Medulla oblongata (tissue), 1 donor: ENCODE measurements around the gene RPS15A.
A peak's percentile ranks its signal among the peaks of the same experiment; 100 is the strongest.
"Not testable (repeated sequence)": the region's sequence is repeated elsewhere in the genome, so short reads cannot be mapped to it uniquely, and the experiment has no call there.

Source experiments
- DNase-seq: peaks from one replicate; pipeline ENCODE4 v3.0.0-alpha.2; 2015; ENCODE audit errors: extremely low spot score

RPS15A gene

DNA sequence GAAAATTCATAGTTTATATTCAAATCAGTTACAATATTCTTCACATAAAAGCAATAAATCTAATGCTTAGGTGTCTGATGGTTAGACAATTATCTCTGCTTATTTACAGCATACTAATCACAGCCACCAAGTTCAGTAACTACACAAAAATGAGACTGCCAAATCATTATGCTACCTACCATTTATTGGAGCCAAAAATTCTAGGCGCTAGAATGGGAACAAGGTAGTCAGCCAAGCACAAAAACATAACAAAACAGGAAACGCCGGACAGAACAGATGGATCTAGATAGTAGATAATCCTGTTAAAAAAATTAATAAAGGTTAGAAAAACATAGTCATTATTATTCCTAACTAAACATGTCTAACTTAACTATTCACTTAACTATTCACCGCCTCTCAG is 7.6 kb upstream of the RPS15A start:
- DNase-seq = no peak

DNA sequence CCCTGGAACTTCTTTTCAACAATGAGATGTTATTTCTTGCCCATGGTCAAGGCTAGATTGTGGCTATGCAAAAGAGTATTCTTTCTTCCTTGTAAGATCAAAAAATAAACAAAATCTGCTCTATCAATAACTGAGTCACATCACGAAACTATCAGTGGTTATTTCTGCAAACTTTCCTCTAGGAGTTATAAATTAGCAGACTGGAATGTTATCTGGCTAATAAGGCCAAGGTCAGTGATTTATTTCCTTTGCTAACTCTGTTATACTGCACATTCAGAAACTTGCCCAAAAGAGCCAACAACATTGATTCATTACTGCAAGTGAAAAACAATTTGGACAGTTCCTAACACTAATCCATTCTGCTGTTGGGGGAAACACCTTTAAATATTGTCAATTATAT is 6.2 kb upstream of the RPS15A start:
- no peak for DNase-seq

DNA sequence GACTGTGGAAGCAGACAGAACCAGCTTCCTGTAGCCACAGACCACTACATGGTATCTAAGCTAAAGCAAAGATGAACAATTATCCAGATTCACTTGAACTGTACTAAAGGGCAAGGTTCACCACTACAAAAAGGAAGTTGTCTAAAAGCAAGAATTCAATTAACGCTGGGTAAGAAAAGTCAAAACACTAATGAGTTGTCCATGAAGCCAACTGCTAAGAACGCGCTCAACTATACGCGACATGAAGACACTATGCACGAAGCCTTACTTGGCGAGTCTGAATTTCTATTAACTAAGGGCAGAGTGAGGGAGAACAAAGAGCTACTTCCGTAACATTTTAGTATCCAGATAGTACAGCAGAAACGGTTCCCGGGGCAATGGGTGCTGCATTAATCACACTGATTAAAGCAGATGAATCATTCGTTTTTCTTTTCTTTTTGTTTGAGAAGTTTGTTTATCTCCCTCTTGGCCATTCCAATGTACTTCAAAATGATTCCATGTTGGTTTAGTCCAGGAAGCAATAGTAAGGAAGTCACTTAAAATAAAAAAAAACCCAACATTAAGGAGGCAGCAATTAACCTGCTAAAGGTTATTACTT is 2.8 kb upstream of the RPS15A start:
- no peak for DNase-seq

DNA sequence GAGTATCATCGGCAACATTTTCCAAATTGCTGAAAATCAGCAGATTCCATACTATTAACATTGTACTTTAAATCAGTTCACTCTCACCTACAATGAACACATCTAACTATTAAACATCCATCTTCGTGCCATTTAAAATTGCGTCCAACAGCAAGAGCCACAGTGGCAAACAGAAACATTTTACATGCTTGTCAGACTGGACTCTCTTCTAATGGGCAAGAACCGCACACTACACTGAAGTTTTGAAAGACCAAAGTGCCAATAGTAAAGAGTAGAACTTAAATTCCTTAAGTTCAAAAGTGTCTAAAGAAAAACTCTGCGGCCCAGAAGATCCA is 652 bp downstream of the RPS15A start:
- DNase-seq = peak; percentile 28

DNA sequence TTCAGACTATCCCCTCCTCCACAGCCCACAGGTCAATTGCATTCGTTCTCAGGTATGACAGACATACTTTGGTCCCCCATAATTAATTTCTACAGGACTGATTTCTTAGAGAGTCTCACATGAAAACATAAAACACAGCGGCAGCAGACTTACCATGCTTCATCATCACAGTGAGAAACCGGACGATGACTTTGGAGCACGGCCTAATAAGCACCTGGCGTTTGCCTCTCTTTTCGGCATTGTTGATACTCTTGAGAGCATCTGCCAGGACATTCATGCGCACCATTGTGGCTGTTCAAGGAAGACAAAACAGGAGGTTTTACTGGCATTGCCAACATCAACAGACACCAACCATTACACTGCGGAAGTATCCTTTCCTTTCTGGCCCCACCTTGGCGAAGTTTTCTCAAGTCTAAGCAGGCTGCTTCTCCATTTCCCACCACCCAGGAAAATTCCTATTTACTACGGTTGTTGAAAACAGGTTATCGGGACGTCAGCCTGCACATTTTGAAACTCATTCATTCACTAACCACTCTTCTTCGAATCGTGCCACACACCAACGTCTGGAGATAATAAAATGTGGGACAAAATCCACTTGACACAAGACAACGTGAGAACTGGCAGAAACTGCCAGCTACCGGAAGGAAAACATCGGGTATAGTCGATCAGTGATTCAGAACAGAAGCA is 1.2 kb downstream of the RPS15A start:
- no peak for DNase-seq

DNA sequence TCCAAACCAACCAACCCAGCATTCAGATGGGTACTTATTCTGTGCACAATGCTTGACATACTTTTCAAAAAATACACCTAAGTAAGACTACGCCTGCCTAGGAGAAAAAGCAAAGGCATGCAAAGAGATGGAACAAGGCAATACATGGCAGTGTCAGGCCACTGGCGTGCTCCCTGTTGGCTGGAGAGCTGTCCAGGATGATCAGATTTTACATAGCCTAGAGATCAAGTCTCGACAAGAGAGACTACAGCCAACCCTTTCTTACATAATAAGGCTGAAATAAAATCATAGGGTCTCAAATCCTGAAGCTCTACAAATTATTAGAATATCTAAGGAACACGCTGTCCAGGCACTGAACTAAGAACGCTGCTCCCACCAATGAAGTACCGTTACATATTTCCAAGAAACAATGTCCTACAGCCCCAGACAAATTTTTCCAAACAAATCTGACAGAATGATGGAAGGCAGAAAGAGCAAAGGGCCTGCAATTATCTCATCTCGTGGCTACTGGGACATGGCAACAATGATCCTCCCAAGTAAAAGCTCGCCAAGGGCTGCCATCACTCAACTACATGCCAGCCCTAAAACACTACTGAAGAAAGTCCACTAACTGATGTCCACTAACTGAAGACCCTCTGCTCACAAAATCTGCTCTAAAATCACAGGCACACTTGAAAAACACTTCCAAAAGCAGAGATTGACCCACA is 5.1 kb downstream of the RPS15A start:
- no peak for DNase-seq

DNA sequence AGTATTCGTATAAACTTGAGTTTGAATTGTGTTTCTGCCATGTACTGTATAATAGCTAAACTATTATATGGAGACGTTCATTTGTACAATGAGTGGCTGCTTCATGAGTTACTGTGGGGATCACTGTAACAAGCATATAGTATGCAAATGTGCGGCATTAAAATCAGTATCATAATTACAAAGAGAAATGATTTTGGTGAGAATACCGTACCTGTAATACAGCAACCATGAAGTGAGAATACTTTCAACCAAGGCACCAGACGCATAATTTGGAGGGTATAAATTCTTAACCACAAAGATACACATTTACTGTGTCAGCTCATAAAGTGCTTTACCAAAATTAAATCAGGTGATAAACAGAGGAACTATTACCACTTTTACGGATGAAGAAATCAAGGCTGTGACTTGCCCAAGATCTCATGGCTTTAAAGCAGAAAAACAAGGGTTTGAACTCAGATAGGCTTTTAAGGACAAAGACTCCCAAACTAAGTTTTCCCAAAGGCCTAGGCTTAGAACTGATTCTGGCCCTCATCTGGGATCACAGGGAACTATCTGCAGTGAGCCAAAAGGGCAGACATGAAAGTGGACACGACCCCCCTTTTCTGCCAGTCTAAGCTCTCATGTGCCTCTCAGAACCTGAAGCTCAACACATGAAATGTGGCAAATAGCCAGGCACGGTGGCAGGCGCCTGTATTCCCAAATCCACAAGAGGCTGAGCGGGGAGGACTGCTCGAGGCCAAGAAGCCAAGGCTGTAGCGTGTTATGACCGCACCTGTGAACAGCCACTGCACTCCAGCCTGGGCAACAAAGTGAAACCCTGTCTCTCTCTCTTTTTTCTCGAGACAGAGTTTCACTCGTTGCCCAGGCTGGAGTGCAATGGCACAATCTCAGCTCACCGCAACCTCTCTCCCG is 6.4 kb downstream of the RPS15A start:
- no peak for DNase-seq

DNA sequence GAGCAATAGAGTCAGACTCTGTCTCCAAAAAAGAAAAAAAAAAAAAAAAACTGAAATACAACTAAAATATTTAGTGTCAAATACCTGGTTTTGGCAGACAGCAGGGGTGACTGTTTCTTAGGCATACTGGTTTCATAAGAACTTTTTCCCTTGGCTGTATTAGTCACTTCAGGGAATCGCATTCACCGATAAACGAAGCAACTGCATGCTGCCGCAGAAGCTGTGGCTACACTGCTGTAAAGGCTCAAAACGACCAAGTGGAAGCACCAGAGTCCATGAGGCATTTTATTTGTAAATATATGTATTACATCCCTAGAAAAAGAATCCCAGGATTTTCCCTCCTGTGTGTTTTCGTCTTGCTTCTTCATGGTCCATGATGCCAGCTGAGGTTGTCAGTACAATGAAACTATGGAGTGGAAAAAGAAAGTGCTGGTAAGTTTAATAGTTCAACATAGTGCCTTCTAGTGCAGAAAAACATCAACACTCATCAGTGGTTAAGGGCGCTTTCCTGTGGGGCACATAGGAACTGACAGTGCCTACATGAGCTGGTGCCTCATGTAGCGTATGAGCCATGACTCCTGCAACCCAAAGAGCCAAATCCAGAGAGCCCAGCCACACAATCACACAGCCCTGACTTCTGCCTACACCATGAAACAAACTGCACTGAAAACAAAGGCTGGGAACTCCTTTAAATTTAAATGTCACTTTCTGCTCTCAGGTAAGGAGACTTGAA is 7.3 kb downstream of the RPS15A start:
- DNase-seq = no peak

DNA sequence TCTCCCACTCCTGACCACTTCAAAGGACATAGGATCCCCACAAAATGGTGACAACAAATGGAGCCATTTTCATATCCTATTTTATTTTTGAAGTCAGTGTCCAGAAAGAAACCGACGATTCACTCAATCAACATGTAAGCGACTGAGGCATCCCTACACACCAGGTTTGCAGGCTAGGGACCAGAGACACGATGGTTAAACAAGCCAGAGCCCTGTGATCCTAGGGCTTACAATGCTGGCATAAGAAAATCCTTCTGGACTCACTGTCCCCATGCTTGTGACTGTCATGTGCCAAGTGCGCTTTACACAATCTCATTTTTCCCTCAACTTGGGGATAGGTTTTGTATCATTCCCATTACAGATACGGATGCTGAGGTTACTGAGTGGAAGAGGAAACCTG is 8.9 kb downstream of the RPS15A start:
- not testable (repeated sequence) for DNase-seq

DNA sequence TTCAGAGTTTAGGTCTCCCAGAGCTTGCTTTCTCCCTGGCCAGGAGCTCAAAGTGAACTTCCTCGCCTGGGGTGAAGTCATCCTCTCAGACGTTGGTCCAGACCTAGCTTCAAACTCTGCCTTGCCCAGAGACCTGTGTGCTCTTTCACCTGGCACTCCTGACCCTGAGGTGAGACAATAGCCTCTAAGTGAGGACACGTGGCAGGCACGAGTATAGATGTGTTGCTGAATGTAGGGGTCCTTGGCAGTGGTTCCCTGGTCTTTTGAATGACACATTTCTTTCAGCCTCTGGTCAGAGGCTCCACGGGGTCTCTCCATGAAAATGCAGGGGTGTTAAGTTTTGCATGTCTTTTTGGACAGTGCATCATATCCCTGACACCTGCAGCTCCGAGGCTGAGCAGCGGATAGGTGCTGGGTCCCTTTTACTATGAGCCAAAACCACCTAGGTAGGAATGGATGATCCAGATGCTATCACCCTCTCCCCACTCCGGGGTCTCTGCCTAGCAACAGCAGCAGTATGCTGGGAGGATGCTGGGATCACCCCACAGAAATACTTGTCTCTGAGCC is 9.6 kb downstream of the RPS15A start:
- not testable (repeated sequence) for DNase-seq

DNA sequence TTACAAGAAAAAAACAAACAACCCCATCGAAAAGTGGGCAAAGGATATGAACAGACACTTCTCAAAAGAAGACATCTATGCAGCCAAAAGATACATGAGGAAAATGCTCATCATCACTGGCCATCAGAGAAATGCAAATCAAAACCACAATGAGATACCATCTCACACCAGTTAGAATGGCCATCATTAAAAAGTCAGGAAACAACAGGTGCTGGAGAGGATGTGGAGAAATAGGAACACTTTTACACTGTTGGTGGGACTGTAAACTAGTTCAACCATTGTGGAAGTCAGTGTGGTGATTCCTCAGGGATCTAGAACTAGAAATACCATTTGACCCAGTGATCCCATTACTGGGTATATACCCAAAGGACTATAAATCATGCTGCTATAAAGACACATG is 12.5 kb downstream of the RPS15A start:
- not testable (repeated sequence) for DNase-seq

DNA sequence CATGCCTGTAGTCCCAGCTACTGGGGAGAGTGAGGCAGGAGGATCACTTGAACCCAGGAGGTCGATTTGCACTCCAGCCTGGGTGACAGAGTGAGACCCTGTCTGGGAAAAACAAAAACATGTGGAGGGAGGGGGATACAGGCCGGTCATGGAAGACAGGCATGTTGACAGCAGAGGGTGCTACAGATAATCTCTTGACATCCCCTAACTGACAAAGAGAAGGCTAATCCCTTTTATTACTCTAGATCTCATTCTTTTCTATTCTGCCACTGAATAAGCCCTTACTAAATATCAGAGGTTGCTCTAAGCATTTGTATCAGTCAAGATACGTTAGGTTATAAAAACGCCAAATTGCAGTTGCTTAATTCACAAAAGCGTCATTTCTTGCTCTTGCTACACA is 13.8 kb downstream of the RPS15A start:
- DNase-seq = not testable (repeated sequence)

DNA sequence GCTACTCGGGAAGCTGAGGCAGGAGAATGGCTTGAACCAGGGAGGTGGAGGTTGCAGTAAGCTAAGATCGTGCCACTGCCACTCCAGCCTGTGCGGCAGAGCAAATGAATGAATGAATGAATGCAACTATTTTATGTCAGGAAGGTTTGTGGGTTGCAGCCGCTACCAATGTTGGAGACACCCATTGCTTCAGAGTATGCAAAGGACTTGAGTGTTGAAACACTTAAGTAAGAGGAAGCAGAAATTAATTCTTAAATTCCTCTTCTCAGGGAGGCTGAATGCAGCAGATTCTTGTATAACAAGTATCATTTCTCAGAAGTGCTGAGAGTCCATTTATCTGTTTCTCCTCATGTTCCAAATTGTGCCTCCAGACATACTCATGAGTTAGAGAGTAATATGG is 15.5 kb downstream of the RPS15A start:
- not testable (repeated sequence) for DNase-seq

DNA sequence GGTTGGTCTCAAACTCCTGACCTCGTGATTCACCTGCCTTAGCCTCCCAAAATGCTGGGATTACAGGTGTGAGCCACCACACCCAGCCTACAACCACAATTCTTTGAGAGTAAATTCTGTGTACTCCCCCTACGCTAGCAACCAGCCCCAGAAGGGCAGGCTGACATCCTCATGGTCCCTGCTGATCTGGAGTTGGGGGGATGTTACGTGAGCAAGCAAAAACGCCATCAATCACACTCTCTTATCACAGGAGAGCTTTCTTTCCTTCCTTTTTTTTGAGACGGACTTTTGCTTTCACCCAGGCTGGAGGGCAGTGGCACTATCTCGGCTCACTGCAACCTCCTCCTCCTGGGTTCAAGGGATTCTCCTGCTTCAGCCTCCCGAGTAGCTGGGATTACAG is 18.0 kb downstream of the RPS15A start:
- not testable (repeated sequence) for DNase-seq

DNA sequence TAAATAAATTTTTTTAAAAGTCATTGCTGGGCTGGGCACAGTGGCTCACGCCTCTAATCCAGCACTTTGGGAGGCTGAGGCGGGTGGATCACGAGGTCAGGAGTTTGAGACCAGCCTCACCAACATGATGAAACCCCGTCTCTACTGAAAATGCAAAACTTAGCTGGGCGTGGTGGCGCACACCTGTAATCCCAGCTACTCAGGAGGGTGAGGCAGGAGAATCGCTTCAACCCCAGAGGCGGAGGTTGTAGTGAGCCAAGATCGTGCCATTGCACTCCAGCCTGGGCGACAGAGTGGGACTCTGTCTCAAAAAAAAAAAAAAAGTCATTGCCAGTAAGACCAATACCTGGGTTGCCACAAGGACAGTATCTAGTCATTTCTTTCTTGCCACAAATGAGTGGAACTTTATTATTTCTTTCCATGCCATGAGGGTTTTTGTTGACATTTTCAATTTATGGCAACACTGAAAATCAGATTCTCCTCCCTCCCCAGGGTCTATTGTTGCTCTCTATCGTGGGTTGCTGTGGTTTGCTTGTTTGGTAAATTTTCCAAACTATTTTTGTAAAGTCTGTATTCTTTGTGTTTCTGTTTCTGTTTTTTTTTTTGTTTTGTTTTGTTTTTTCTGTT is 19.7 kb downstream of the RPS15A start:
- DNase-seq = not testable (repeated sequence)

DNA sequence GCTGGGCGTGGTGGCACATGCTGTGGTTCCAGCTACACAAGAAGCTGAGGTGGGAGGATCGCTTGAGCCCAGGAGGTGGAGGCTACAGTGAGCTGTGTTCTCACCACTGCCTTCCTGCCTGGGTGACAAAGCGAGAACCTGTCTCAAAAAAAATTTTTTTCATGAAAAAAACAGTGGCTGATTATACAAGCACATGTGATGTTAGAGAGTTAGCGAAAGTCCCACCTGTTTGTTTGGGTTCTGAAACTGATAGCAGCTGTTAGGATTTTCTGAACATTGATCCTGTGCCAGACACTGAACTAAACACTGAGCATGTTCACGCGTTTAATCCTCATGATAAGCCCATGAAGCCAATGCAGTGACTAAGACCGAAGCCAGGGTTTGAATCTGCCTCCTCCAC is 22.9 kb downstream of the RPS15A start:
- not testable (repeated sequence) for DNase-seq

DNA sequence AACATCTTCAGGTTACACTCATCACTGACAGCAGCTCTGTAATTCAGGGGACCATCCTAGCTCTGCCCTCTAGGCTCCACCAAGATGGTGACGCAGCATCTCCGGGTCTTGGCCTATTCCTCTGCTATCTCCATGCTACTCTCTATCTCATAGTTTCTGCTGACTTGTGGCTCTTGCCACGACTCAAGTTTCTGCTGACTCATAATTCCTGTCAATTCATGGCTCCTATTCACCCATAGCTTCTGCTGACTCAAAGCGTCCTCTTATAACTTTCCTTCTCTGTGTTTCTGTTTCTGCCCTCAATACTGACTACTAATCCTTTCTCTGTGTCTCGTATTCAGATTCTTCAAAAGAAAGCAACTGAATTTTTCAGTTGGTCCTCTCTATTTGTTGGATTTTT is 27.4 kb downstream of the RPS15A start:
- not testable (repeated sequence) for DNase-seq

DNA sequence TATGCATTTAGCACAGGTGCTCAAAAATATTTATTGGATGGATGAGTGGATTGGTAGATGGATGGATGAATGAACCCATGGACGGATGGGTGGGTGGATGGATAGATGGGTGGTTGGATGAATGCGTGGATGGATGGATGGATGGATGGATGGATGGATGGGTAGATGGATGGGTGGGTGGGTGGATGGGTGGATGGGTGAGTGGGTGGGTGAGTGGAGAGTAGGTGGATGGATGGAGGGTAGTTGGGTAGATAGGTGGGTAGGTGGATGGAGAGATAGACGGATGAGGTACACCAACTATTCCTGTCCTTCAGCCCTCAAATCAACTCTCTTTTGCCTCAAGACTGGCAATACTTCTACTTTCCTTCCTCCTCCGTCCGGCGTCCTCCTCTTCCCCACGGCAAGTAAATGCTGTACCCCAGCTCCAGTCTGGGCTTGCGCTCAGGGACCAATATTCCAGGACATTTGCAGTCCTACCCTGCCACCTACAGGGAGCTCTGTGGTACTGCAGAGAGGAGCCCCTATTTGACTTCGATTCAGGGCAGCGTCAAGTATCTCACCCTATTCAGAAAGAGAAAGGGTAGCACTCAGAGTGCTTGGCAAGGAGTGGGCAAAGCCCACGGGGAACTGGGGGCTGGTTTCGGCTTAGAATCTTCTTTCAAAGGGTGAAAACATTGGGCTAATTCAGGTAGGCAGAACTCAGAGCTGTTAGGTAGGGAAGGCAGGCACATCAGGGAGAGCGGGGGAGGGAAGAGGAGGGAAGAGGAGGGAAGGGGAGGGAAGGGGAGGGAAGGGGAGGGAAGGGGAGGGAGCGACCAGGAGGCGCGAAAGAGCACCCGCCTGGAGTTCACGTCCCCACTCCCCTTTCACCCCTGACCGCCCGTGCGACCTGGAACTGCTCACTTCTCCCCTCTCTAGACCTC is 30.3 kb downstream of the RPS15A start:
- DNase-seq = not testable (repeated sequence)

DNA sequence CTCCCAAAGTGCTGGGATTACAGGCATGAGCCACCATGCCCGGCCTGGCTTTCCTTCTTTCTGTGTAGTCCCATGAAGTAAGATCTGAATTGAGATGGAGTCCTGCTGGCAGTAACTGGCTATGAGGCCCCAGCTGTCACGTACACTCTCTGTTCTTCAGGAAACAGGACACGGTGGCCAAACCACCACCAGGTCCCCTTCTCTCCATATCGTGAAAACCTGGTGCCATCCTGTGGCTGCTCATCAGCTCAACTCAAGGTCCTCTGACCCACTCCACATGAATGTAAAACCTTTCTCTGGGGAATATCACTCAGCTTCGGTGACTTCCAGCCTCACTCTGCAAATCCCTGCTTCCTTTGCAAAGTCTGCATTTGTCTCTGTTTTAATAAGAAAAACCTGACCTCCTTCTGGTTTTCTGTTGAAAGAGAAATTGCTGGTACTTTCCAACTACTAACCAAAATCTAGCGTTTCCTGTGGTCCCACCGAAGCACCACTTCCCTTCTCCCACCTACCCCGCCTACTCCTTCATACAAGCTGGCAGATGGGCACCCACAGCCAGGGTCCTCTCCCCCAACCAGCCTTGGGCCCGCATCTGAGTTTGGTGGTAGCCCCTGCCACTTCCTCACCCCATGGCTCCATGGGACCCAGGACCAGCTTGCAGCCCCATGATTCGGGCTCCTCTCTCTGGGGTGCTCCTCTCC is 32.0 kb downstream of the RPS15A start:
- DNase-seq = not testable (repeated sequence)
